AG10803 (cell line): ENCODE data around the gene SEPTIN10.

Experiments
- DNase-seq: peaks from one replicate; pipeline ENCODE4 v3.0.0; 2010; ENCODE audit warnings: low read depth
- H3K4me3 ChIP-seq: 2 replicates; pipeline ENCODE4 v1.5.1; 2011; ENCODE audit warnings: mild to moderate bottlenecking, low read length, control low read depth
- CTCF ChIP-seq: conservative IDR thresholded peaks from 2 replicates; pipeline ENCODE4 v1.5.1; 2011; ENCODE audit warnings: mild to moderate bottlenecking, low read length, control low read depth, inconsistent platforms

SEPTIN10 gene

GRCh38 chr2:109611467-109612095, 2.2 kb downstream of the SEPTIN10 start:
- DNase-seq, result peak; percentile 87
- H3K4me3 ChIP-seq, result peak overlapping the region; percentile 84
- TF ChIP-seq CTCF, result no peak

GRCh38 chr2:109609352-109610024, 4.3 kb downstream of the SEPTIN10 start:
- peak overlapping the region; percentile 38 for H3K4me3 ChIP-seq
- DNase-seq, result peak; percentile 66
- TF ChIP-seq CTCF, result no peak

GRCh38 chr2:109607766-109608165, 6.0 kb downstream of the SEPTIN10 start:
- no peak for TF ChIP-seq CTCF
- peak; percentile 24 for DNase-seq
- H3K4me3 ChIP-seq, result no peak overlapping the region

DNA sequence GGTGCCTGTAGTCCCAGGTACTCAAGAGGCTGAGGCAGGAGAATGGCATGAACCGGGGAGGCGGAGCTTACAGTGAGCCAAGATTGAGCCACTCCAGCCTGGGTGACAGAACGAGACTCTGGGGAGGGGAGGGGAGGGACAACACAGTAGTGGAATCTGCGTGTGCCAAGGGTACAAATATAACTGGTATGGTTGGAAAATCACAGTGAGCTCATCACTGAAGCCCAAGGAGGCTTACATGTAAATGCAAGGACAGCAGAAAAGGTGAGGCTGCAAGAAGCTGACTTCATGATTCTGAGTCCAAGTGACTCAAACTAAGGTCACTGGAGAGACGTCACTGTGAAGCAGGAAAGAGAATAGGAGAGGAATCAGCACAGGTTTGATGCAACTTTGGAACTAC, 9.2 kb downstream of the SEPTIN10 start:
- TF ChIP-seq CTCF, result no peak
- peak; percentile 28 for DNase-seq
- H3K4me3 ChIP-seq, result no peak overlapping the region

- no peak for DNase-seq
- no peak for TF ChIP-seq CTCF
Measured at GRCh38 chr2:109602617-109603188, 11.1 kb downstream of the SEPTIN10 start.

GRCh38 chr2:109601783-109602182, 12.0 kb downstream of the SEPTIN10 start:
- DNase-seq, result no peak
- H3K4me3 ChIP-seq, result no peak overlapping the region
- no peak for TF ChIP-seq CTCF

More at GRCh38 chr2:109602617-109603188, 11.1 kb downstream of the SEPTIN10 start:
- H3K4me3 ChIP-seq, result no peak overlapping the region

- TF ChIP-seq CTCF, result no peak
- no peak overlapping the region for H3K4me3 ChIP-seq
- DNase-seq, result no peak
Measured at GRCh38 chr2:109597283-109597682, 16.5 kb downstream of the SEPTIN10 start.
